ENCODE data around the gene ADAMTSL1. TPM values are rescaled to one million over a fixed set of nuclear protein-coding genes. Genes with fewer than 3 reads are reported as not detected.

ADAMTSL1 gene
- total and polyA plus RNA-seq, 5 donors from 2014 or later, result not detected

DNA sequence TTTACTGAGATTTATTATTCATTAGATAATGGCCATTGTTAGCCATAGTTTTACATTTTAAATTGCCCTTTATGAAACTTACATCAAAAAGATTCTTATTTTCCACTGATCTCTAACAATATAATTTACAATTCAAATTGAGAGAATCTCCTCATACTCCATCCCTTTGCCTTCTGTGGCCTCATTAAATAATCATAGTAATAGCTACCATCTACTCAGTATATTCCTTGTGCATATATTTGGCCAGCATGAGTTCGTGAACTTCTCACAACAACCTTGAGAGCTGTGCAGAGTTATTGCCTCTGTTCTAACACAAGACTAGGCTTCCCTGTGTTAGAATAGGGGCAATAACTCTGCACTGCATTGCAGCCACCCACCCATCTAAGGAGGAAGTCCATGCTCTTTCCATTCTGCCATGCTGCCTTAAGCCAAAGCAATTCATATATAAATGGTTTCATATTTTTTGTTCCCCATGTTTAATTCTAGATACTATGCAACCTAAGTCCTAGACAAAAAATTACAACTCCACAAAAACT, 99.1 kb downstream of the ADAMTSL1 start:
- Mint-ChIP-seq H3K27ac (no peak overlapping the region), H3K27me3 (no peaks in the 10 kb centered on the region), H3K9me3 (peaks cover 0 to 4% (median 0%) of the 10 kb centered on the region in 7 donors), H3K4me3 (no peak overlapping the region), H3K36me3 (no peaks in the 10 kb centered on the region), H3K4me1 (no peaks in the 10 kb centered on the region)
- no peaks in the 10 kb centered on the region for H3K36me3 ChIP-seq (ENCODE audit: control insufficient read depth, insufficient read depth, low read length)
- no peaks in the 10 kb centered on the region for H3K9me3 ChIP-seq (ENCODE audit: control insufficient read depth in 2 of 2, low read length in 2 of 2)
- H3K27ac ChIP-seq (ENCODE audit: insufficient read depth, low read length, poor library complexity, severe bottlenecking), result no peak overlapping the region
- H3K27me3 ChIP-seq (ENCODE audit: control insufficient read depth, insufficient read depth, low read length), result no peaks in the 10 kb centered on the region
- ATAC-seq (ENCODE audit: low read depth in 2 of 2) (no peak), DNase-seq (no peak)
- H3K4me1 ChIP-seq (ENCODE audit: control insufficient read depth, insufficient read depth, low read length, poor library complexity, severe bottlenecking), result no peaks in the 10 kb centered on the region
- H3K4me3 ChIP-seq (ENCODE audit: low read depth, low read length), result no peak overlapping the region

DNA sequence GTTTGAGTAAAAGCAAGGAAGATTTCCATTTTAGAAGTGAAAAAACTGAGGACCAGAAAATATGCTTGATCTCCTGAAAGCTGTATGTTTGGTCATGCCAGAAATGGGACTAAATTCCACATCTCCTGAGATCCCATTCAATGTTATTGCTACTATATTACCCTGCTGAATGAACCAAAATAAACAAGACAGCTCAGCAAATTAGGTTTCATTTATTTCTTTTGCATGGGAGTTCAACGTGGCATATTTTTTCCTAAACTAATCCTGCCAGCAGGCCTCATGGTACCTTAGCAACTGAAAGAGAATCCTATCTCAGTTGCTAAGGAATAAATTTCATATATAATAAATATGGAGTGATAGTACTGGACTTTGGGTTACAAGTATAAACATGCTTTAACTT, 101.7 kb downstream of the ADAMTSL1 start:
- DNase-seq, result no peak
- Histone ChIP-seq H3K27ac (ENCODE audit: insufficient read depth, low read length, poor library complexity, severe bottlenecking) (no peak overlapping the region), H3K4me1 (ENCODE audit: control insufficient read depth, insufficient read depth, low read length, poor library complexity, severe bottlenecking) (no peaks in the 10 kb centered on the region), H3K36me3 (ENCODE audit: control insufficient read depth, insufficient read depth, low read length) (no peaks in the 10 kb centered on the region), H3K9me3 (ENCODE audit: control insufficient read depth in 2 of 2, low read length in 2 of 2) (no peaks in the 10 kb centered on the region), H3K27me3 (ENCODE audit: control insufficient read depth, insufficient read depth, low read length) (no peaks in the 10 kb centered on the region), H3K4me3 (ENCODE audit: low read depth, low read length) (no peak overlapping the region)
- Mint-ChIP-seq H3K27me3 (no peaks in the 10 kb centered on the region), H3K27ac (no peak overlapping the region), H3K9me3 (peaks cover 0 to 6% (median 0%) of the 10 kb centered on the region in 7 donors), H3K4me1 (no peaks in the 10 kb centered on the region), H3K4me3 (no peak overlapping the region), H3K36me3 (no peaks in the 10 kb centered on the region)
- no peak for ATAC-seq (ENCODE audit: low read depth in 2 of 2)

DNA sequence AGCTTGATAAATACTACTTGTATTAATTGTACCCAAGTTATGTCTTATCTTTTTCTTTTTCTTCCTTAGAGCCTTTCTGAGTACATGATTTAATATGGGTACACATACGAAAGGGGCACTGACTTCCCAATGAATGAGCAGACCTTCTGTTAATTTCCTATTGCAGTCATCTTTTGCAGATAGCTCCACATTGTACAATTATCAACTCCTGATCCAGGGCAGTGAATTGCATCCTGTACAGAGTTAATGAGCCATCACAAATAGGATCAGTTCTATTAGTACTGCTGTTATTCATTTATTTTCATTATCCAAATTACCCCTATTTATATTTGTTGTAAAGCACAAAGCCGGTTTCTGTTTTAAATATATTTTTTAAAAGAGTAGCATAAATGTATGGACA, 105.6 kb downstream of the ADAMTSL1 start:
- H3K9me3 Mint-ChIP-seq, result peaks cover 0 to 7% (median 0%) of the 10 kb centered on the region in 7 donors
- Histone ChIP-seq H3K36me3 (ENCODE audit: control insufficient read depth, insufficient read depth, low read length) (no peaks in the 10 kb centered on the region), H3K4me3 (ENCODE audit: low read depth, low read length) (no peak overlapping the region), H3K27me3 (ENCODE audit: control insufficient read depth, insufficient read depth, low read length) (no peaks in the 10 kb centered on the region), H3K9me3 (ENCODE audit: control insufficient read depth in 2 of 2, low read length in 2 of 2) (no peaks in the 10 kb centered on the region), H3K27ac (ENCODE audit: insufficient read depth, low read length, poor library complexity, severe bottlenecking) (no peak overlapping the region), H3K4me1 (ENCODE audit: control insufficient read depth, insufficient read depth, low read length, poor library complexity, severe bottlenecking) (no peaks in the 10 kb centered on the region)
- H3K27ac Mint-ChIP-seq, result no peak overlapping the region
- H3K4me3 Mint-ChIP-seq, result no peak overlapping the region
- ATAC-seq (ENCODE audit: low read depth in 2 of 2), result no peak
- H3K4me1 Mint-ChIP-seq, result no peaks in the 10 kb centered on the region
- H3K27me3 Mint-ChIP-seq, result no peaks in the 10 kb centered on the region
- no peak for DNase-seq
- no peaks in the 10 kb centered on the region for H3K36me3 Mint-ChIP-seq

DNA sequence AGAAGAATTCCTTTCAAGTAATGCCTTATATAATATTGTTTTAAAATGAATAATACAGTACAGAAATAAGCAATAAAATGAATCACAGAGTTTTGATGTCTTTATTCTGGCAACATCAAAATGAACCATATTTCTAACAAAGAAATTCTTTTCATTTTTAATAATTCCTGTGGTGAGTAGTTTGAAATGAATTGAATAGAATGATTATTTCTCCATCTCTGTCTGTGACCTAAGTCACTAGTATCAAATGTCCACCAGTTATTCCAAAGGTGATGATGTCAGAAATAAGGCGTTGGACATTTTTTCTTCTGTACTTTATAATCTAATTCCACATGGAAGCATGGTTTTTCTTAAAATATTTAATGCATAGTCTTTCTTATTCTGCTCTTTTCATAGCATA, 106.2 kb downstream of the ADAMTSL1 start:
- Mint-ChIP-seq H3K4me3 (no peak overlapping the region), H3K27me3 (no peaks in the 10 kb centered on the region), H3K9me3 (peaks cover 0 to 7% (median 0%) of the 10 kb centered on the region in 7 donors), H3K4me1 (no peaks in the 10 kb centered on the region), H3K36me3 (no peaks in the 10 kb centered on the region), H3K27ac (no peak overlapping the region)
- Histone ChIP-seq H3K27me3 (ENCODE audit: control insufficient read depth, insufficient read depth, low read length) (no peaks in the 10 kb centered on the region), H3K4me1 (ENCODE audit: control insufficient read depth, insufficient read depth, low read length, poor library complexity, severe bottlenecking) (no peaks in the 10 kb centered on the region), H3K9me3 (ENCODE audit: control insufficient read depth in 2 of 2, low read length in 2 of 2) (no peaks in the 10 kb centered on the region), H3K27ac (ENCODE audit: insufficient read depth, low read length, poor library complexity, severe bottlenecking) (no peak overlapping the region), H3K4me3 (ENCODE audit: low read depth, low read length) (no peak overlapping the region), H3K36me3 (ENCODE audit: control insufficient read depth, insufficient read depth, low read length) (no peaks in the 10 kb centered on the region)
- no peak for DNase-seq
- no peak for ATAC-seq (ENCODE audit: low read depth in 2 of 2)

DNA sequence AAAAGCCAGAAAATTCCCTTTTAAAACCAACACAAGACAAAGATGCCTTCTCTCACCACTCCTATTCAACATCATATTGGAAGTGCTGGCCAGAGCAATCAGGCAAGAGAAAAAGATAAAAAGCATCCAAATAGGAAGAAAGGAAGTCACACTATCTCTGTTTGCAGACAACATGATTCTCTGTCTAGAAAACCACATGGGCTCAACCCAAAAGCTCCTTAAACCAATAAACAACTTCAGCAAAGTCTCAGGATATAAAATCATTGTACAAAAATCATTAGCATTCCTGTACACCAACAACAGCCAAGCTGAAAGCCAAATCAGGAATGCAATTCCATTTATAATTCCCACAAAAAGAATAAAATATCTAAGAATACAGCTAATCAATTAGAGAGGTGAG, 112.0 kb downstream of the ADAMTSL1 start:
- Mint-ChIP-seq H3K27me3 (no peaks in the 10 kb centered on the region), H3K36me3 (no peaks in the 10 kb centered on the region), H3K4me3 (no peak overlapping the region), H3K27ac (no peak overlapping the region), H3K9me3 (peaks cover 0 to 7% (median 1%) of the 10 kb centered on the region in 7 donors), H3K4me1 (no peaks in the 10 kb centered on the region)
- Histone ChIP-seq H3K27me3 (ENCODE audit: control insufficient read depth, insufficient read depth, low read length) (no peaks in the 10 kb centered on the region), H3K9me3 (ENCODE audit: control insufficient read depth in 2 of 2, low read length in 2 of 2) (no peaks in the 10 kb centered on the region), H3K27ac (ENCODE audit: insufficient read depth, low read length, poor library complexity, severe bottlenecking) (no peak overlapping the region), H3K36me3 (ENCODE audit: control insufficient read depth, insufficient read depth, low read length) (no peaks in the 10 kb centered on the region), H3K4me3 (ENCODE audit: low read depth, low read length) (no peak overlapping the region), H3K4me1 (ENCODE audit: control insufficient read depth, insufficient read depth, low read length, poor library complexity, severe bottlenecking) (no peaks in the 10 kb centered on the region)
- DNase-seq (no peak), ATAC-seq (ENCODE audit: low read depth in 2 of 2) (no peak)

DNA sequence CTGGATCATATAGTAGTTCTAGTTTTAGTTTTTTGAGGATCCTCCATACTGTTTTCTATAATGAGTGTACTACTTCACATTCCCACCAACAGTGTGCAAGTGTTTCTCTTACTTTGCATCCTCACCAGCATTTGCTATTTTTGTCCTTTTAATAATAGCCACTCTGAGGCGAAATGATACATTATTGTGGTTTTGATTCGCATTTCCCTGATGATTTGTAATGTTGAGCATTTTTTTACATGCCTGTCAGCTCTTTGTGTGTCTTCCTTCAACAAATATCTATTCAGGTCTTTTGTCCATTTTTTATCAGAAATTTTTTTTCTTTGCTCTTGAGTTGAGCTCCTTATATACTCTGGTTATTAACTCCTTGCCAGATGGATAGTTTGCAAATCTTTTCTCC, 114.0 kb downstream of the ADAMTSL1 start:
- no peaks in the 10 kb centered on the region for H3K4me1 Mint-ChIP-seq
- no peaks in the 10 kb centered on the region for H3K27me3 Mint-ChIP-seq
- H3K4me3 ChIP-seq (ENCODE audit: low read depth, low read length), result no peak overlapping the region
- H3K4me1 ChIP-seq (ENCODE audit: control insufficient read depth, insufficient read depth, low read length, poor library complexity, severe bottlenecking), result no peaks in the 10 kb centered on the region
- H3K36me3 ChIP-seq (ENCODE audit: control insufficient read depth, insufficient read depth, low read length), result no peaks in the 10 kb centered on the region
- DNase-seq, result no peak
- H3K27me3 ChIP-seq (ENCODE audit: control insufficient read depth, insufficient read depth, low read length), result no peaks in the 10 kb centered on the region
- no peak overlapping the region for H3K4me3 Mint-ChIP-seq
- H3K36me3 Mint-ChIP-seq, result no peaks in the 10 kb centered on the region
- no peak overlapping the region for H3K27ac Mint-ChIP-seq
- H3K9me3 ChIP-seq (ENCODE audit: control insufficient read depth in 2 of 2, low read length in 2 of 2), result no peaks in the 10 kb centered on the region
- no peak for ATAC-seq (ENCODE audit: low read depth in 2 of 2)
- peaks cover 0 to 8% (median 4%) of the 10 kb centered on the region in 7 donors for H3K9me3 Mint-ChIP-seq
- no peak overlapping the region for H3K27ac ChIP-seq (ENCODE audit: insufficient read depth, low read length, poor library complexity, severe bottlenecking)

DNA sequence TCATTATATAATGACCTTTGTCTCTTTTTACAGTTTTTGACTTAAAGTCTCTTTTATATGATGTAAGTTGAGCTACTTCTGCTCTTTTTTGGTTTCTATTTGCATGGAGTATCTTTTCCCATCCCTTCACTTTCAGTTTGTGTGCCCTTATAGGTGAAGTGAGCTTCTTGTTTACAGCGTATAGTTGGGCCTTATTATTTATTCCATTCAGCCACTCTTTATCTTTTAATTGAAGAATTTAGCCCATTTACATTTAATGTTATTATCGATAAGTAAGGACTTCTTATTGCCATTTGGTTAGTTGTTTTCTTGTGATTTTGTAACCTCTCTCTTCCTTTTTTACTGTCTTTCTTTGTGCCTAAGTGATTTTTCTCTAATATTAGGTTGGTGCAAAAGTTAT, 117.3 kb downstream of the ADAMTSL1 start:
- no peak overlapping the region for H3K4me3 Mint-ChIP-seq

DNA sequence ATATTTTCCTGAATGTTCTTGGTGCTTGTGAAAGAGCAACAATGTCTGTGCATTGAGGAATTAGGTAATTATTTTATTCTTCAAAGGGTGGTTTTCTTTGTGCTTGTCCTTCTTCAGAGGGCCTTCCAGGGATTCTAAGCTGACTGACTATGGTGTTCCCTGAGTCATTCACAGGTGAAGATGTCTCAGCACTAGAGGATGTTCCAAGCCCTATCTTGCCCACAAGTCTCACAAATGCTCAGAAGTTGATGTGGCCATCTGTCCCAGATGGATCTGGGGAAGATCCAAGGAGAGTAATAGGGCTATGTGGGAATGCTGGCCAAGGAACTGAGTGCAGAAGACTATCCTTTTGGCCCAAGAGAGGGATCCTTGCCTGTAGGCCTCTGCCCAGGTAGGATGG, 120.9 kb downstream of the ADAMTSL1 start:
- H3K27me3 Mint-ChIP-seq, result no peaks in the 10 kb centered on the region
- H3K9me3 Mint-ChIP-seq, result peaks cover 0 to 19% (median 5%) of the 10 kb centered on the region in 7 donors
- H3K4me1 ChIP-seq (ENCODE audit: control insufficient read depth, insufficient read depth, low read length, poor library complexity, severe bottlenecking), result no peaks in the 10 kb centered on the region
- H3K4me1 Mint-ChIP-seq, result no peaks in the 10 kb centered on the region
- H3K36me3 ChIP-seq (ENCODE audit: control insufficient read depth, insufficient read depth, low read length), result no peaks in the 10 kb centered on the region
- H3K27me3 ChIP-seq (ENCODE audit: control insufficient read depth, insufficient read depth, low read length), result no peaks in the 10 kb centered on the region
- no peaks in the 10 kb centered on the region for H3K36me3 Mint-ChIP-seq
- no peak for DNase-seq
- no peak overlapping the region for H3K27ac Mint-ChIP-seq
- H3K4me3 Mint-ChIP-seq, result no peak overlapping the region
- no peaks in the 10 kb centered on the region for H3K9me3 ChIP-seq (ENCODE audit: control insufficient read depth in 2 of 2, low read length in 2 of 2)
- H3K4me3 ChIP-seq (ENCODE audit: low read depth, low read length), result no peak overlapping the region
- H3K27ac ChIP-seq (ENCODE audit: insufficient read depth, low read length, poor library complexity, severe bottlenecking), result no peak overlapping the region
- ATAC-seq (ENCODE audit: low read depth in 2 of 2), result no peak

More for the DNA sequence above, 117.3 kb downstream of the ADAMTSL1 start:
- H3K9me3 ChIP-seq (ENCODE audit: control insufficient read depth in 2 of 2, low read length in 2 of 2), result no peaks in the 10 kb centered on the region
- ATAC-seq (ENCODE audit: low read depth in 2 of 2) (no peak), DNase-seq (no peak)
- no peaks in the 10 kb centered on the region for H3K36me3 ChIP-seq (ENCODE audit: control insufficient read depth, insufficient read depth, low read length)
- H3K27me3 ChIP-seq (ENCODE audit: control insufficient read depth, insufficient read depth, low read length), result no peaks in the 10 kb centered on the region
- H3K27ac ChIP-seq (ENCODE audit: insufficient read depth, low read length, poor library complexity, severe bottlenecking), result no peak overlapping the region
- Mint-ChIP-seq H3K4me1 (no peaks in the 10 kb centered on the region), H3K9me3 (peaks cover 0 to 19% (median 7%) of the 10 kb centered on the region in 7 donors), H3K27ac (no peak overlapping the region), H3K36me3 (no peaks in the 10 kb centered on the region), H3K27me3 (no peaks in the 10 kb centered on the region)
- no peaks in the 10 kb centered on the region for H3K4me1 ChIP-seq (ENCODE audit: control insufficient read depth, insufficient read depth, low read length, poor library complexity, severe bottlenecking)
- H3K4me3 ChIP-seq (ENCODE audit: low read depth, low read length), result no peak overlapping the region
